SK-N-SH (cell line): ENCODE results near the gene SAP30BP. TPM values are rescaled to one million over a fixed set of nuclear protein-coding genes. Genes with fewer than 3 reads are reported as not detected.

ENCODE experiments used
- CTCF ChIA-PET: fragments of 300-600, 350-600 bp; formaldehyde crosslinking; extraction: SDS; loops from one replicate; lab custom pipeline; 2021; lab: Yijun Ruan, JAX
- POLR2A ChIA-PET: fragments of 350-600 bp; sonication (Branson Sonifier 250); formaldehyde crosslinking; extraction: SDS; loops from one replicate; lab custom pipeline; 2020; ENCODE audit warnings: antibody characterized with exemption, inconsistent platforms; lab: Yijun Ruan, JAX
- DNase-seq: peaks from one replicate; pipeline ENCODE4 v3.0.0; 2012
- H2AFZ ChIP-seq: fragments of 200-600 bp; sonication (generic); 2 replicates; pipeline ENCODE4 v1.8.1; 2016; ENCODE audit warnings: antibody characterized with exemption, mild to moderate bottlenecking, low read depth
- H3F3A ChIP-seq: fragments of 200-600 bp; sonication (generic); replicated peaks from 2 replicates; pipeline ENCODE3; 2016; ENCODE audit warnings: antibody characterized with exemption, mild to moderate bottlenecking; ENCODE audit not compliant: insufficient read depth
- H3K27ac ChIP-seq, 2 experiments: fragments of 200-500 bp in 1 of 2; fragments of 200-600 bp in 1 of 2; sonication (Bioruptor generic) in 1 of 2; sonication (generic), shearing (Covaris generic) in 1 of 2; 2 replicates each; pipeline versions ENCODE4 v1.5.1 to v1.6.1; 2014 to 2016; ENCODE audit warnings: low read depth in 2 of 2, inconsistent platforms in 1 of 2, low read length in 1 of 2, mild to moderate bottlenecking in 1 of 2, mixed read lengths in 1 of 2
- H3K27me3 ChIP-seq: fragments of 200-600 bp; sonication (generic), shearing (Covaris generic); 2 replicates; pipeline ENCODE4 v1.6.1; 2016; ENCODE audit warnings: mixed run types; ENCODE audit not compliant: insufficient read depth
- H3K36me3 ChIP-seq, 2 experiments: fragments of 200-500 bp in 1 of 2; fragments of 200-600 bp in 1 of 2; sonication (Bioruptor generic) in 1 of 2; sonication (generic) in 1 of 2; replicated peaks in 1 of 2; 2 replicates each; pipeline versions ENCODE3 to v1.5.1; 2014 to 2016; ENCODE audit warnings: low read length in 1 of 2, mild to moderate bottlenecking in 1 of 2; ENCODE audit not compliant: insufficient read depth in 2 of 2, control insufficient read depth in 1 of 2
- H3K4me1 ChIP-seq, 2 experiments: fragments of 200-500 bp in 1 of 2; fragments of 200-600 bp in 1 of 2; sonication (Bioruptor generic) in 1 of 2; sonication (generic), shearing (Covaris generic) in 1 of 2; 2 replicates each; pipeline versions ENCODE4 v1.5.1 to v1.6.1; 2014 to 2016; ENCODE audit warnings: low read depth in 1 of 2, low read length in 1 of 2, mixed run types in 1 of 2; ENCODE audit not compliant: insufficient read depth in 2 of 2, control insufficient read depth in 1 of 2
- H3K4me2 ChIP-seq: fragments of 200-600 bp; sonication (generic), shearing (Covaris generic); 2 replicates; pipeline ENCODE4 v1.6.1; 2017; ENCODE audit warnings: mixed run types
- H3K4me3 ChIP-seq, 2 experiments: fragments of 200-500 bp in 1 of 2; fragments of 200-600 bp in 1 of 2; sonication (Bioruptor generic) in 1 of 2; sonication (generic), shearing (Covaris generic) in 1 of 2; 2 replicates each; pipeline versions ENCODE4 v1.5.1 to v1.8.1; 2014 to 2016; ENCODE audit warnings: low read depth in 2 of 2, inconsistent platforms in 1 of 2, low read length in 1 of 2, mild to moderate bottlenecking in 1 of 2, mixed read lengths in 1 of 2, moderate library complexity in 1 of 2
- H3K79me2 ChIP-seq: fragments of 200-600 bp; sonication (generic); 2 replicates; pipeline ENCODE4 v1.8.1; 2017; ENCODE audit warnings: mild to moderate bottlenecking; ENCODE audit not compliant: insufficient read depth
- H3K9ac ChIP-seq: fragments of 200-600 bp; sonication (generic); 2 replicates; pipeline ENCODE4 v1.6.1; 2017; ENCODE audit warnings: mixed run types
- H3K9me2 ChIP-seq: fragments of 200-600 bp; sonication (generic); 2 replicates; pipeline ENCODE4 v1.6.1; 2017; ENCODE audit warnings: mixed run types
- H3K9me3 ChIP-seq: fragments of 200-600 bp; sonication (generic); 2 replicates; pipeline ENCODE4 v1.6.1; 2017; ENCODE audit warnings: mixed run types, mild to moderate bottlenecking, moderate library complexity
- H4K20me1 ChIP-seq: fragments of 200-600 bp; sonication (generic); 2 replicates; pipeline ENCODE4 v1.6.1; 2017; ENCODE audit warnings: mild to moderate bottlenecking, mixed run types; ENCODE audit not compliant: insufficient read depth
- CHD2 ChIP-seq: fragments of 150-350 bp; IDR thresholded peaks from 2 replicates; pipeline ENCODE4 v1.6.1; 2018; ENCODE audit warnings: low read length; ENCODE audit not compliant: partially characterized antibody
- EZH2phosphoT487 ChIP-seq: fragments of 200-600 bp; sonication (generic); IDR thresholded peaks from 2 replicates; pipeline ENCODE4 v1.6.1; 2017; ENCODE audit warnings: low read depth, mixed run types, mild to moderate bottlenecking, antibody characterized with exemption, moderate library complexity, borderline replicate concordance
- FOSL2 ChIP-seq: IDR thresholded peaks from 2 replicates; pipeline ENCODE4 v1.4.0; 2012; ENCODE audit warnings: low read depth, mild to moderate bottlenecking, moderate library complexity, borderline replicate concordance
- FOXM1 ChIP-seq: IDR thresholded peaks from 2 replicates; pipeline ENCODE4 v1.4.0; 2012; ENCODE audit warnings: low read depth, mild to moderate bottlenecking
- GABPA ChIP-seq: IDR thresholded peaks from 2 replicates; pipeline ENCODE4 v1.4.0; 2012; ENCODE audit warnings: low read depth, mild to moderate bottlenecking
- NFIC ChIP-seq: IDR thresholded peaks from 2 replicates; pipeline ENCODE4 v1.4.0; 2012; ENCODE audit warnings: borderline replicate concordance
- NRF1 ChIP-seq: IDR thresholded peaks from 2 replicates; pipeline ENCODE4 v1.6.1; 2012; ENCODE audit warnings: low read depth, mild to moderate bottlenecking, low read length
- RCOR1 ChIP-seq: fragments of 150-350 bp; IDR thresholded peaks from 2 replicates; pipeline ENCODE4 v1.6.1; 2017; ENCODE audit warnings: antibody characterized with exemption, low read length
- REST ChIP-seq: IDR thresholded peaks from 2 replicates; pipeline ENCODE4 v1.6.1; 2012; ENCODE audit warnings: mild to moderate bottlenecking, low read depth, low read length, moderate library complexity
- RFX5 ChIP-seq: IDR thresholded peaks from 2 replicates; pipeline ENCODE4 v1.6.1; 2012; ENCODE audit warnings: mild to moderate bottlenecking, improper control_type of control experiment, low read length
- RXRA ChIP-seq: IDR thresholded peaks from 2 replicates; pipeline ENCODE4 v1.4.0; 2012; ENCODE audit warnings: low read depth, mild to moderate bottlenecking, borderline replicate concordance
- SIN3A ChIP-seq: IDR thresholded peaks from 2 replicates; pipeline ENCODE4 v1.6.1; 2012; ENCODE audit warnings: low read depth, mild to moderate bottlenecking, low read length, moderate library complexity, borderline replicate concordance
- TAF1 ChIP-seq: IDR thresholded peaks from 2 replicates; pipeline ENCODE4 v1.6.1; 2012; ENCODE audit warnings: low read depth, mild to moderate bottlenecking, low read length, moderate library complexity, borderline replicate concordance
- TCF12 ChIP-seq: IDR thresholded peaks from 2 replicates; pipeline ENCODE4 v1.4.0; 2012
- TEAD4 ChIP-seq: IDR thresholded peaks from 2 replicates; pipeline ENCODE4 v1.4.0; 2012; ENCODE audit warnings: mild to moderate bottlenecking, borderline replicate concordance; ENCODE audit not compliant: insufficient read depth
- USF1 ChIP-seq: IDR thresholded peaks from 2 replicates; pipeline ENCODE4 v1.4.0; 2012; ENCODE audit warnings: low read depth, borderline replicate concordance
- ZBTB33 ChIP-seq: IDR thresholded peaks from 2 replicates; pipeline ENCODE4 v1.4.0; 2012; ENCODE audit warnings: low read depth, borderline replicate concordance
- WGBS: methylation state at CpG from one replicate; pipeline ENCODE4 v1.1.6; 2017; ENCODE audit warnings: low lambda C conversion rate; 5-methylcytosine and 5-hydroxymethylcytosine counted together
- polyA plus RNA-seq, 3 experiments: library from polyadenylated mRNA; depleted of rRNA; stranded (reverse); fragments of >200 nt; gene quantifications; 2 replicates each; pipeline ENCODE4 v1.2.3, GENCODE V29; 2012
- TF ChIP-seq, protein P1 (sequence below): fragments of 200-600 bp; sonication (generic); IDR thresholded peaks from 2 replicates; pipeline ENCODE4 v1.6.1; 2017; ENCODE audit warnings: antibody characterized with exemption, mild to moderate bottlenecking, moderate library complexity

Gene SAP30BP
- polyA plus RNA-seq, 1 of the 3 experiments (the other 2 are of a cell fraction), result 158 TPM

DNA sequence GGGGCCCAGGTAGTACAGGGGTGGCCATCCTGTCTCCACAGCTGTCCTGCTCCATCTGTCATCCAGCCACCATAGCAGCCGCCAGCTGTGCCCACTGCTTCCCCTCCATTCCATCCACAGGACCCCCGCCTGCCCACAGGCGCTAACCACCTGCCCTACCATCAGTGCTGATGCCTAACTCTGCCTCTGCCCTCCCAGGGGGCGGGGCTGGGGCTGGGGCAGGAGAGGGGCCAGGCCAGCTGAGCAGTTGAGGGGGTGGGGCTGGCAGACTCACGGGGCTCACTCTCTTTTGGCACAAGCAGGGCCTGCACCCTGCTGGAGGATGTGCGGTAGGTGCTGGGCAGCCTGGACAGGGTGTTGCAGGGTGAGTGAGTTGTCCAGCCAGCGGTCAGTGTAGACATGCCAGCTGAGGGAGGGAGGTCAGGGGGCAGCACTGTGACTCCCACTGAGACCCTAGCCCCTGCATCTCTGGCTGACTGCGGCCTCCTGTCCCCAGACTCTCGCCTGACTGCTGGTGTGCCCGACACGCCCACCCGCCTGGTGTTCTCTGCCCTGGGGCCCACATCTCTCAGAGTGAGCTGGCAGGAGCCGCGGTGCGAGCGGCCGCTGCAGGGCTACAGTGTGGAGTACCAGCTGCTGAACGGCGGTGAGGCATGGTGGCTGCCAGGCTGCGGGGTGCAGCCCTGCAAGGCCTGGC is 88.2 kb downstream of the SAP30BP start:
- H3K4me3 ChIP-seq, result no peak overlapping the region
- H3K9ac ChIP-seq, result no peak overlapping the region
- H3K4me2 ChIP-seq, result no peak overlapping the region
- peaks cover 8% of the 10 kb centered on the region for H3F3A ChIP-seq
- TF ChIP-seq RCOR1, result 0 out of 2 replicates have a peak, but pooled peaks have one; percentile 17
- no peak for TF ChIP-seq FOSL2
- TF ChIP-seq TAF1, result no peak
- no peak for TF ChIP-seq GABPA
- H3K79me2 ChIP-seq, result no peaks in the 10 kb centered on the region
- DNase-seq, result peak; percentile 79
- H2AFZ ChIP-seq, result no peak overlapping the region
- H3K9me2 ChIP-seq, result no peaks in the 10 kb centered on the region
- H4K20me1 ChIP-seq, result no peaks in the 10 kb centered on the region
- H3K36me3 ChIP-seq, result no peaks in the 10 kb centered on the region
- WGBS, result 74% methylated on average over 17 of the region's 20 CpGs
- H3K4me1 ChIP-seq, result peaks cover 0 to 32% of the 10 kb centered on the region in 2 experiments; a peak in 1 of 4 replicates
- ChIA-PET POLR2A (interaction anchor here (0.6 to 4.2 kb wide), 6 partner anchors 9 to 89 kb away, joined by 3 to 52 read pairs (median 11); partner anchors contain the start of genes GALK1, UNC13D and UNK), CTCF (interaction anchor here (0.6 to 31.4 kb wide), 14 partner anchors 6 to 316 kb away, joined by 3 to 1370 read pairs (median 7); partner anchors contain the start of genes GALK1, SMIM5 and TRIM65)
- H3K27me3 ChIP-seq, result no peaks in the 10 kb centered on the region
- peak overlapping the region in 1 of 2 experiments; percentile 39; a peak in 2 of 4 replicates for H3K27ac ChIP-seq
- H3K9me3 ChIP-seq, result no peaks in the 10 kb centered on the region

GRCh38 chr17:75755990-75756389 is 88.9 kb downstream of the SAP30BP start:
- H2AFZ ChIP-seq, result no peak overlapping the region
- H3K4me3 ChIP-seq, result no peak overlapping the region
- peaks cover 0 to 32% of the 10 kb centered on the region in 2 experiments; a peak in 1 of 4 replicates for H3K4me1 ChIP-seq
- H3K27me3 ChIP-seq, result no peaks in the 10 kb centered on the region
- WGBS, result 100% methylated on average over 2 of the region's 2 CpGs
- H3K79me2 ChIP-seq, result no peaks in the 10 kb centered on the region
- H3F3A ChIP-seq, result peaks cover 8% of the 10 kb centered on the region
- DNase-seq, result no peak
- ChIA-PET CTCF (interaction anchor here (0.6 to 31.4 kb wide), 11 partner anchors 7 to 316 kb away, joined by 3 to 1370 read pairs (median 4); partner anchors contain the start of genes GALK1 and SMIM5), POLR2A (interaction anchor here (0.6 to 4.2 kb wide), 4 partner anchors 9 to 27 kb away, joined by 3 to 52 read pairs (median 16); partner anchors contain the start of gene GALK1)
- H3K9me2 ChIP-seq, result no peaks in the 10 kb centered on the region
- H4K20me1 ChIP-seq, result no peaks in the 10 kb centered on the region
- no peaks in the 10 kb centered on the region for H3K9me3 ChIP-seq
- H3K27ac ChIP-seq, result peak overlapping the region in 1 of 2 experiments; percentile 39; a peak in 2 of 4 replicates
- no peak overlapping the region for H3K9ac ChIP-seq
- H3K4me2 ChIP-seq, result no peak overlapping the region
- no peaks in the 10 kb centered on the region for H3K36me3 ChIP-seq
- no peak for TF ChIP-seq USF1
- TF ChIP-seq NRF1, result no peak
- no peak for TF ChIP-seq SIN3A
- TF ChIP-seq TCF12, result no peak
- no peak for TF ChIP-seq EZH2phosphoT487
- no peak for TF ChIP-seq FOXM1
- no peak for TF ChIP-seq NFIC
- TF ChIP-seq TEAD4, result no peak
- TF ChIP-seq, protein P1, sequence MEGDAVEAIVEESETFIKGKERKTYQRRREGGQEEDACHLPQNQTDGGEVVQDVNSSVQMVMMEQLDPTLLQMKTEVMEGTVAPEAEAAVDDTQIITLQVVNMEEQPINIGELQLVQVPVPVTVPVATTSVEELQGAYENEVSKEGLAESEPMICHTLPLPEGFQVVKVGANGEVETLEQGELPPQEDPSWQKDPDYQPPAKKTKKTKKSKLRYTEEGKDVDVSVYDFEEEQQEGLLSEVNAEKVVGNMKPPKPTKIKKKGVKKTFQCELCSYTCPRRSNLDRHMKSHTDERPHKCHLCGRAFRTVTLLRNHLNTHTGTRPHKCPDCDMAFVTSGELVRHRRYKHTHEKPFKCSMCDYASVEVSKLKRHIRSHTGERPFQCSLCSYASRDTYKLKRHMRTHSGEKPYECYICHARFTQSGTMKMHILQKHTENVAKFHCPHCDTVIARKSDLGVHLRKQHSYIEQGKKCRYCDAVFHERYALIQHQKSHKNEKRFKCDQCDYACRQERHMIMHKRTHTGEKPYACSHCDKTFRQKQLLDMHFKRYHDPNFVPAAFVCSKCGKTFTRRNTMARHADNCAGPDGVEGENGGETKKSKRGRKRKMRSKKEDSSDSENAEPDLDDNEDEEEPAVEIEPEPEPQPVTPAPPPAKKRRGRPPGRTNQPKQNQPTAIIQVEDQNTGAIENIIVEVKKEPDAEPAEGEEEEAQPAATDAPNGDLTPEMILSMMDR, result no peak
- TF ChIP-seq RXRA, result no peak
- TF ChIP-seq ZBTB33, result no peak
- no peak for TF ChIP-seq REST
- no peak for TF ChIP-seq CHD2
- TF ChIP-seq RFX5, result no peak
